Endothelial cell of coronary artery (primary cell): Measurements from ENCODE around the gene MIEF1. TPM values are rescaled to one million over a fixed set of nuclear protein-coding genes. Genes with fewer than 3 reads are reported as not detected.

Experiments used
- total RNA-seq: library from RNA; depleted of rRNA; stranded (reverse); fragments of >200 nt; gene quantifications from 2 replicates; pipeline ENCODE4 v1.2.3, GENCODE V29; 2014

Gene MIEF1
- 18.2 and 18.5 TPM in 2 replicates for total RNA-seq

DNA sequence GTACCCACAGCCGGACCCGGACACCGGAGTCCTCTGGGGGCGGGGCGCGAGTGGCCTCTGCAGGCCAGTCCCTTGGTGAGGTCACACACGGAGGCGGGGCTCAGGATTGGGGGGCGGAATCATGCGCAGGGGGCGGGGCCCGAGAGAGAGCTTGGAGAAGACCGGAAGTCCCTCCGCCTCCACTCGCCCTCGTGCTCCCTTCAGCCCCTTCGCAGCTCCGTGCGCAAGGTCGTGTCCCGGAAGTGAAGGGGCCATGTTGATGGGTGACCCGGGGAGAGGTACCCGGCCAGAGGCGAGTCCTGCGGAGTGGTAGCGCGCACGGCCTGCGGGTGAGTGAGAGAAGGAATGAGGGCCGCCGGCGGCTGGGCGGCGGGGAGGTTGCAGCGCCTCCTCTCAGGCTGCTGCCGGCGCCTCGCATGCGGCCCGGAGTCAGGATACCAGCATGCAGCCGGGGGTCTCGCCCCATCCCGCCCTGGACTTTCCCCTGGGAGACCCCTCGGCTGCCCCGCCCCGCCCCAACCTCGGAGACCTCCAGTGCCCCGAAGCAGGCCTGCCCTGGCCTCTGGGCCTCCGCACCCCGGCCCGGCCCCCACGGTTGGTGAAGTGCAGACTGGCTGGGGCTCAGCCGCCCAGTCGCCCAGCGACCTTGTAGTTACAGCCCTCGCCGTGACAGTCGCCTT lies at the start of gene MIEF1:
TSS of gene MIEF1 (plus strand) at position 182 of the 680 bp plus-strand sequence. CDS start 9,005 bp downstream, outside the sequence.

DNA sequence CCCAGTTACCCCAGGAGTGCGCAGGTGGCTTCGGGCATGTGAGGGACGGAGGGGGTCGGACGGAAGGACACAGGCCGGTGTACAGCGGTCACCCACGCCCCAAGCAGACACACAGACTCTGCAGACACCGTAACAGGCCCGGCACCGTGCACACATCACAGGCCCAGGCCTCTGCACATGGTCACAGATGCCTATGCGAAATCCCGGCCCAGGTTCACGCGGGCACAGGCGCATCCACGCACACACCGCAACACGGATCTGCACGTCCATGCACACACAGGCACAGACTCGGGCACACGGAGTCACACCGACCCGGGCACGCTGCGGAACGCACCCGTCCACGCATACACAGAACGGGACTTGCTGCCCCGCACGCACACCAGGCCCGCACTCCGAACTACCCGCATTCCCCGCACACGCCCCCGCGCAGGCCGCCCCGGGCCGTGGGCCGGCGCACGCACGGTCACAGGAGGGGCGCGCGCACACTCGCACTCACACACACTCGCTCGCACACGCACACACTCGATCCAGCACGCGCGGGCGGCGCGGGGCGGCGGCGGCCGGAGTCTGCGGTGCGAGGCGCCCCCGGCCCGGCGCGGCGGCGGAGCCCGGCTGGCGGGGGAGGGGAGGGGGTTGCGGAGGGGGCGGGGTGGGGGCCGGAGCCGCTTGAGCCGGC lies 45.4 kb upstream of the MIEF1 start, which contains the start of gene MGAT3:
TSS of gene MGAT3 (plus strand) at position 491 of the 676 bp plus-strand sequence. CDS start 30,336 bp downstream, outside the sequence.

DNA sequence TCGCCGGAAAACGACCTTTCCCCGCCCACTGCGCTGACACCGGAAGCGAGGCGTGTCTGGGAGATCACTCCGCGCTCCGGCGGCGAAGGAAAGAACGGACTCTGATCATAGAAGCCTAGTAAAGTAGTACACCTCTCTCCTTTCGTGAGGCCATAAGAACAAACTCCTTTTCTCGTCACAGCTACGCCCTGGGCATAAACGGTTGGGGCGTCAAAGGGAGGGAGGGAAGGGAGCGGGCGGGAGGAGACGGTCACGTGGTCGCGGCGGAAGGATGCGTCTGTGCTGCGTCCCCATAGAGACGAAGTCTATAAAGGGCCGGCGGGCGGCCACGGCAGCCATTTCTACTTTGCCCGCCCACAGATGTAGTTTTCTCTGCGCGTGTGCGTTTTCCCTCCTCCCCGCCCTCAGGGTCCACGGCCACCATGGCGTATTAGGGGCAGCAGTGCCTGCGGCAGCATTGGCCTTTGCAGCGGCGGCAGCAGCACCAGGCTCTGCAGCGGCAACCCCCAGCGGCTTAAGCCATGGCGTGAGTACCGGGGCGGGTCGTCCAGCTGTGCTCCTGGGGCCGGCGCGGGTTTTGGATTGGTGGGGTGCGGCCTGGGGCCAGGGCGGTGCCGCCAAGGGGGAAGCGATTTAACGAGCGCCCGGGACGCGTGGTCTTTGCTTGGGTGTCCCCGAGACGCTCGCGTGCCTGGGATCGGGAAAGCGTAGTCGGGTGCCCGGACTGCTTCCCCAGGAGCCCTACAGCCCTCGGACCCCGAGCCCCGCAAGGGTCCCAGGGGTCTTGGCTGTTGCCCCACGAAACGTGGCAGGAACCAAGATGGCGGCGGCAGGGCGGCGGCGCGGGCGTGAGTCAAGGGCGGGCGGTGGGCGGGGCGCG lies 18.4 kb downstream of the MIEF1 start, which contains the start of gene ATF4:
TSS of gene ATF4 (plus strand) at position 337 of the 880 bp plus-strand sequence. CDS start 884 bp downstream, outside the sequence.

DNA sequence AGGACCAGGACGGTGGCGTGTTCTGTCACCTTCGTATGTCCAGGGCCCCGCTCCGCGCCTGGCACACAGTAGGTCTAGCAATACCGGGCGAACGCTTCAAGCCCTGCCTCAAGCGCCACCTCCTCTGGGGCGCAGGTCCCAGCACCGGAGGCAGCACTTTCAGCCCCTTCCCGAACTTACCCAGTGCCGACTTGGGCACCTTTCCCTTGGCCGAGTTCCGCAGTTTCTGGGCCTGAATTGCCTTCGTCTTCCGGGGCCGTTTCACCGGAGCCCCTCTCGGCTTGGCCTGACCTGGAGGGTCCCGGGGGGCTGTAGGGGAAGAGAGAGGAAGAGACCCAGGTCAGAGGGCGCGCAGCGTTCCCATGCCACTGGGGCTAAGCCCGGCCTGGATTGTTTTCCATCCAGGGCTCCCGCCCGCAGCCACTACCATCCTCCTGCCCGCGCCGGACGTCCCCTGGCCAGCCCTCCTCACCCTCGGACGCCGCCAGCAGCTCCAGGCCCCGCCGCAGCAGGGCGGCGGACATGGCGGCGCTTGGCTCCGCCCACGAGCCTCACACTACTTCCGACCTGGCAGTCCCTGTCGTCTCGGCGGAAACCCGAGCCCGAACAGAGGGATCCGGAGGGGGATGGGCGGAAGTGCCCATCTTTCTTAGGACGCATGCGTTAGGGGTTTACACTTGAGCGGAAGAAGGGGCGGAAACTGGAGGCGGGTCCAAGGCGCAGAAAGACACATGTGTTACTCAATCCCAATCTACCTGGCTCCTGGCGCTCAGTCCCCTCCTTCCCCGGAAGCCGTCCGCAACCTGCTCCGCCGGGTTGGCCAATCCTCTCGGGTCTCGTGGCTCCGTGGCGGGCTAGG lies 30.4 kb downstream of the MIEF1 start, which contains the start of gene RPS19BP1:
TSS of gene RPS19BP1 (minus strand) at position 534 of the 859 bp plus-strand sequence. CDS start at position 524, 10 bp downstream.

Other genes starting within 250 kb of the MIEF1 start
- gene RPL3, start 182.7 kb upstream of the MIEF1 start, total RNA-seq, result 3,782 and 4,648 TPM in 2 replicates
- 0.72 and 2.4 TPM in 2 replicates for gene SYNGR1, start 152.3 kb upstream of the MIEF1 start, total RNA-seq
- gene TAB1, start 102.5 kb upstream of the MIEF1 start, total RNA-seq, result 10.7 and 14.3 TPM in 2 replicates
- 0.47 TPM in 1 of 2 replicates, not detected in the other for gene MGAT3, start 45.3 kb upstream of the MIEF1 start, total RNA-seq
- 156 and 190 TPM in 2 replicates for gene ATF4, start 18.3 kb downstream of the MIEF1 start, total RNA-seq
- gene RPS19BP1, start 30.5 kb downstream of the MIEF1 start, total RNA-seq, result 46.4 and 51.0 TPM in 2 replicates
- not detected in 2 replicates for gene CACNA1I, start 68.5 kb downstream of the MIEF1 start, total RNA-seq